ENCODE measurements around the gene TNFRSF12A. TPM values are rescaled to one million over a fixed set of nuclear protein-coding genes. Genes with fewer than 3 reads are reported as not detected.
A peak's percentile ranks its signal among the peaks of the same experiment; 100 is the strongest.

The TNFRSF12A gene
- total and polyA plus RNA-seq, 9 of the 15 experiments (the other 6 are each of a cell fraction or from before 2014, with no cell fraction given): 0.41 to 61.8 (median 26.5) TPM

DNA sequence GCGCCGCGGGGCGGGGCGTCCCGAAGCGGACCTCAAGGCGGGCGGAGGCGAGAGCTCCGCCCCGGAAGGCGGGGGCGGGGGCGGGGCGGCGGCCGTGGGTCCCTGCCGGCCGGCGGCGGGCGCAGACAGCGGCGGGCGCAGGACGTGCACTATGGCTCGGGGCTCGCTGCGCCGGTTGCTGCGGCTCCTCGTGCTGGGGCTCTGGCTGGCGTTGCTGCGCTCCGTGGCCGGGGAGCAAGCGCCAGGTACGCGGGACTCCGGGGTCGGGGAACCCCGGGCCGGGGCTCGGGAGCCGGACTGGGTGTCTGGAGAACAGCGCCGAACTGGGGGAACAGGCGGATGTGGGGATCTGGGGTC is at the start of gene TNFRSF12A (continued):
- TF ChIP-seq, protein P1, sequence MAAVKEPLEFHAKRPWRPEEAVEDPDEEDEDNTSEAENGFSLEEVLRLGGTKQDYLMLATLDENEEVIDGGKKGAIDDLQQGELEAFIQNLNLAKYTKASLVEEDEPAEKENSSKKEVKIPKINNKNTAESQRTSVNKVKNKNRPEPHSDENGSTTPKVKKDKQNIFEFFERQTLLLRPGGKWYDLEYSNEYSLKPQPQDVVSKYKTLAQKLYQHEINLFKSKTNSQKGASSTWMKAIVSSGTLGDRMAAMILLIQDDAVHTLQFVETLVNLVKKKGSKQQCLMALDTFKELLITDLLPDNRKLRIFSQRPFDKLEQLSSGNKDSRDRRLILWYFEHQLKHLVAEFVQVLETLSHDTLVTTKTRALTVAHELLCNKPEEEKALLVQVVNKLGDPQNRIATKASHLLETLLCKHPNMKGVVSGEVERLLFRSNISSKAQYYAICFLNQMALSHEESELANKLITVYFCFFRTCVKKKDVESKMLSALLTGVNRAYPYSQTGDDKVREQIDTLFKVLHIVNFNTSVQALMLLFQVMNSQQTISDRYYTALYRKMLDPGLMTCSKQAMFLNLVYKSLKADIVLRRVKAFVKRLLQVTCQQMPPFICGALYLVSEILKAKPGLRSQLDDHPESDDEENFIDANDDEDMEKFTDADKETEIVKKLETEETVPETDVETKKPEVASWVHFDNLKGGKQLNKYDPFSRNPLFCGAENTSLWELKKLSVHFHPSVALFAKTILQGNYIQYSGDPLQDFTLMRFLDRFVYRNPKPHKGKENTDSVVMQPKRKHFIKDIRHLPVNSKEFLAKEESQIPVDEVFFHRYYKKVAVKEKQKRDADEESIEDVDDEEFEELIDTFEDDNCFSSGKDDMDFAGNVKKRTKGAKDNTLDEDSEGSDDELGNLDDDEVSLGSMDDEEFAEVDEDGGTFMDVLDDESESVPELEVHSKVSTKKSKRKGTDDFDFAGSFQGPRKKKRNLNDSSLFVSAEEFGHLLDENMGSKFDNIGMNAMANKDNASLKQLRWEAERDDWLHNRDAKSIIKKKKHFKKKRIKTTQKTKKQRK (IDR thresholded peaks at IDR 0.05; ENCODE audit: borderline replicate concordance, low read depth, low read length): no peak
- TF ChIP-seq, protein P2, sequence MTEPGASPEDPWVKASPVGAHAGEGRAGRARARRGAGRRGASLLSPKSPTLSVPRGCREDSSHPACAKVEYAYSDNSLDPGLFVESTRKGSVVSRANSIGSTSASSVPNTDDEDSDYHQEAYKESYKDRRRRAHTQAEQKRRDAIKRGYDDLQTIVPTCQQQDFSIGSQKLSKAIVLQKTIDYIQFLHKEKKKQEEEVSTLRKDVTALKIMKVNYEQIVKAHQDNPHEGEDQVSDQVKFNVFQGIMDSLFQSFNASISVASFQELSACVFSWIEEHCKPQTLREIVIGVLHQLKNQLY (CRISPR knock-in tag; conservative IDR thresholded peaks at IDR 0.05): no peak
- no peak for TF ChIP-seq U2AF1 (optimal IDR thresholded peaks at IDR 0.05; ENCODE audit: low read depth, low read length)
- no peak for TF ChIP-seq STAT5B (CRISPR knock-in tag; IDR thresholded peaks at IDR 0.05)
- TF ChIP-seq, protein P3, sequence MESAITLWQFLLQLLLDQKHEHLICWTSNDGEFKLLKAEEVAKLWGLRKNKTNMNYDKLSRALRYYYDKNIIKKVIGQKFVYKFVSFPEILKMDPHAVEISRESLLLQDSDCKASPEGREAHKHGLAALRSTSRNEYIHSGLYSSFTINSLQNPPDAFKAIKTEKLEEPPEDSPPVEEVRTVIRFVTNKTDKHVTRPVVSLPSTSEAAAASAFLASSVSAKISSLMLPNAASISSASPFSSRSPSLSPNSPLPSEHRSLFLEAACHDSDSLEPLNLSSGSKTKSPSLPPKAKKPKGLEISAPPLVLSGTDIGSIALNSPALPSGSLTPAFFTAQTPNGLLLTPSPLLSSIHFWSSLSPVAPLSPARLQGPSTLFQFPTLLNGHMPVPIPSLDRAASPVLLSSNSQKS (CRISPR knock-in tag; IDR thresholded peaks at IDR 0.05): no peak
- TF ChIP-seq, protein P4, sequence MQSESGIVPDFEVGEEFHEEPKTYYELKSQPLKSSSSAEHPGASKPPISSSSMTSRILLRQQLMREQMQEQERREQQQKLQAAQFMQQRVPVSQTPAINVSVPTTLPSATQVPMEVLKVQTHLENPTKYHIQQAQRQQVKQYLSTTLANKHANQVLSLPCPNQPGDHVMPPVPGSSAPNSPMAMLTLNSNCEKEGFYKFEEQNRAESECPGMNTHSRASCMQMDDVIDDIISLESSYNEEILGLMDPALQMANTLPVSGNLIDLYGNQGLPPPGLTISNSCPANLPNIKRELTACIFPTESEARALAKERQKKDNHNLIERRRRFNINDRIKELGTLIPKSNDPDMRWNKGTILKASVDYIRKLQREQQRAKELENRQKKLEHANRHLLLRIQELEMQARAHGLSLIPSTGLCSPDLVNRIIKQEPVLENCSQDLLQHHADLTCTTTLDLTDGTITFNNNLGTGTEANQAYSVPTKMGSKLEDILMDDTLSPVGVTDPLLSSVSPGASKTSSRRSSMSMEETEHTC (IDR thresholded peaks at IDR 0.05): no peak
- no peak for TF ChIP-seq SNRNP70 (optimal IDR thresholded peaks at IDR 0.05; ENCODE audit: low read depth, low read length)
- TF ChIP-seq ZNF165 (CRISPR knock-in tag; IDR thresholded peaks at IDR 0.05; ENCODE audit: borderline replicate concordance): no peak
- TF ChIP-seq, protein P5, sequence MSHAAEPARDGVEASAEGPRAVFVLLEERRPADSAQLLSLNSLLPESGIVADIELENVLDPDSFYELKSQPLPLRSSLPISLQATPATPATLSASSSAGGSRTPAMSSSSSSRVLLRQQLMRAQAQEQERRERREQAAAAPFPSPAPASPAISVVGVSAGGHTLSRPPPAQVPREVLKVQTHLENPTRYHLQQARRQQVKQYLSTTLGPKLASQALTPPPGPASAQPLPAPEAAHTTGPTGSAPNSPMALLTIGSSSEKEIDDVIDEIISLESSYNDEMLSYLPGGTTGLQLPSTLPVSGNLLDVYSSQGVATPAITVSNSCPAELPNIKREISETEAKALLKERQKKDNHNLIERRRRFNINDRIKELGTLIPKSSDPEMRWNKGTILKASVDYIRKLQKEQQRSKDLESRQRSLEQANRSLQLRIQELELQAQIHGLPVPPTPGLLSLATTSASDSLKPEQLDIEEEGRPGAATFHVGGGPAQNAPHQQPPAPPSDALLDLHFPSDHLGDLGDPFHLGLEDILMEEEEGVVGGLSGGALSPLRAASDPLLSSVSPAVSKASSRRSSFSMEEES (CRISPR knock-in tag; IDR thresholded peaks at IDR 0.05): no peak
- TF ChIP-seq FOXK1 (CRISPR knock-in tag; IDR thresholded peaks at IDR 0.05; ENCODE audit: borderline replicate concordance): no peak
- TF ChIP-seq HDAC8 (tag; IDR thresholded peaks at IDR 0.05): no peak
- TF ChIP-seq C11orf30 (IDR thresholded peaks at IDR 0.05; ENCODE audit: low read depth): no peak
- no peak for TF ChIP-seq CEBPB (tag; IDR thresholded peaks at IDR 0.05)
- TF ChIP-seq, protein P6, sequence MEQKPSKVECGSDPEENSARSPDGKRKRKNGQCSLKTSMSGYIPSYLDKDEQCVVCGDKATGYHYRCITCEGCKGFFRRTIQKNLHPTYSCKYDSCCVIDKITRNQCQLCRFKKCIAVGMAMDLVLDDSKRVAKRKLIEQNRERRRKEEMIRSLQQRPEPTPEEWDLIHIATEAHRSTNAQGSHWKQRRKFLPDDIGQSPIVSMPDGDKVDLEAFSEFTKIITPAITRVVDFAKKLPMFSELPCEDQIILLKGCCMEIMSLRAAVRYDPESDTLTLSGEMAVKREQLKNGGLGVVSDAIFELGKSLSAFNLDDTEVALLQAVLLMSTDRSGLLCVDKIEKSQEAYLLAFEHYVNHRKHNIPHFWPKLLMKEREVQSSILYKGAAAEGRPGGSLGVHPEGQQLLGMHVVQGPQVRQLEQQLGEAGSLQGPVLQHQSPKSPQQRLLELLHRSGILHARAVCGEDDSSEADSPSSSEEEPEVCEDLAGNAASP (IDR thresholded peaks at IDR 0.05): no peak
- TF ChIP-seq RBBP5 (IDR thresholded peaks at IDR 0.05; ENCODE audit: borderline replicate concordance, insufficient read depth, low read length, poor library complexity, severe bottlenecking): peak; percentile 71
- TF ChIP-seq ZNF444 (CRISPR knock-in tag; IDR thresholded peaks at IDR 0.05): no peak
- no peak for TF ChIP-seq SRF (CRISPR knock-in tag; IDR thresholded peaks at IDR 0.05)
- TF ChIP-seq CTBP1 (IDR thresholded peaks at IDR 0.05; ENCODE audit: borderline replicate concordance): 0 out of 2 replicates have a peak, but pooled peaks have one; percentile 5
- no peak for TF ChIP-seq CBX2 (IDR thresholded peaks at IDR 0.05; ENCODE audit: insufficient read depth, low read length, poor library complexity, severe bottlenecking)

All from K562 (cell line).